KOPT-K1 (cell line): ENCODE measurements around the gene TRIM14.
"Not testable (repeated sequence)": the region's sequence is repeated elsewhere in the genome, so short reads cannot be mapped to it uniquely, and the experiment has no call there.

ENCODE experiments used
- H3K27ac ChIP-seq: fragments of 200-600 bp; sonication (generic); 2 replicates; pipeline ENCODE4 v1.5.1; 2016; ENCODE audit warnings: antibody characterized with exemption, mild to moderate bottlenecking, low read depth, low read length; ENCODE audit not compliant: poor library complexity, severe bottlenecking
- H3K36me3 ChIP-seq: fragments of 200-600 bp; sonication (generic); 2 replicates; pipeline ENCODE4 v1.5.1; 2017; ENCODE audit warnings: antibody characterized with exemption, mild to moderate bottlenecking, low read length, moderate library complexity; ENCODE audit not compliant: insufficient read depth
- H3K9me3 ChIP-seq: fragments of 200-600 bp; sonication (generic); 2 replicates; pipeline ENCODE4 v1.5.1; 2017; ENCODE audit warnings: antibody characterized with exemption, low read length, mild to moderate bottlenecking; ENCODE audit not compliant: insufficient read depth, poor library complexity, severe bottlenecking

The TRIM14 gene

DNA sequence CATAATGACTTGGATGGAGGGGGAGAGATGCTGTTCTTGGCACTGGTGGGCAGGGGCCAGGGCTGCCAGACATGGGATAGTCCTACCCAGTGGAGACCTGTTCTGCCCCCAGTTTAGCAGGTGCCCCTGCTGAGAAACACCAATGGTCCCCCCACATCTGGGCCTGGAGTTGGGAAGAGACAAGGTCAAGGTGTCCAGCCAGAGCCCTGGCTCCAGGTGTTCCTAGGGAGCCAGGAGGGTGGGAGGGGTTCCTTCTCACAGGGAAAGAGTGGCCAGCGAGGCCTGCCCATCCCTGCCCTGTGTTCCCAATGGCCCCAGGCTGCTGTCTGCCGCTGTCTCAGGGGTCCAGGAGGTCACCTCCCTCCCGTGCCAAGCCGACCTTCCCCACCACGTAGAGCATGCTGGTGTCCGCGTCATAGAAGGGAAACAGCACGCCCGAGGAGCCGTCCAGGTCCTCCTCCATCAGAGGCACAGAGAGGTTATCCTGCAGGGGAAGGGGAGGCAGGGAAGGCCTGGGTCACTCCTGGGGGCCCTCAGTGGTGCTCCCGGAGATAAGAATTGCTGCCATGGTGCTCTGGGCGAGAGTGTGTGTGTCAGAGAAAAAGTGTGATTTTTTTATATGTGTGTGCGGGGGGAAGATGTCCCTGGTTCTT lies 11.7 kb upstream of the TRIM14 start:
- Histone ChIP-seq H3K36me3 (peaks cover 56% of the 10 kb centered on the region; the same call in 1 of the 2 replicates), H3K27ac (no peak overlapping the region), H3K9me3 (no peaks in the 10 kb centered on the region)

DNA sequence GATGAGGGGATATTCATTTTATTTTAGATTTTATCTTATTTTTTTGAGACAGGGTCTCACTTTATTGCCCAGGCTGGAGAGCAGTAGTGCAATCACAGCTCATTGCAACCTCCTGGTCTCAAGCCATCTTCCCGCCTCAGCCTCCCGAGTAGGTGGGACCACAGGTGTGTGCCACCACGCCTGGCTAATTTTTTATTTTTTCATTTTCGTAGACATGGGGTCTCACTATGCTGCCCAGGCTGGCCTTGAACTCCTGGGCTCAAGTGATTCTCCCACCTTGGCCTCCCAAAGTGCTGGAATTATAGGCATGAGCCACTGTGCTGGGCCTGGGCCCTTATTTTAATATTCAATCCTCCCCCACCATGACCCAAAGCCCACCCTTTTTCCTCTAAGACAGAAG lies 11.0 kb upstream of the TRIM14 start:
- H3K27ac ChIP-seq, H3K9me3 ChIP-seq: not testable (repeated sequence)
- H3K36me3 ChIP-seq, result peaks cover 55% of the 10 kb centered on the region; the same call in 1 of the 2 replicates

DNA sequence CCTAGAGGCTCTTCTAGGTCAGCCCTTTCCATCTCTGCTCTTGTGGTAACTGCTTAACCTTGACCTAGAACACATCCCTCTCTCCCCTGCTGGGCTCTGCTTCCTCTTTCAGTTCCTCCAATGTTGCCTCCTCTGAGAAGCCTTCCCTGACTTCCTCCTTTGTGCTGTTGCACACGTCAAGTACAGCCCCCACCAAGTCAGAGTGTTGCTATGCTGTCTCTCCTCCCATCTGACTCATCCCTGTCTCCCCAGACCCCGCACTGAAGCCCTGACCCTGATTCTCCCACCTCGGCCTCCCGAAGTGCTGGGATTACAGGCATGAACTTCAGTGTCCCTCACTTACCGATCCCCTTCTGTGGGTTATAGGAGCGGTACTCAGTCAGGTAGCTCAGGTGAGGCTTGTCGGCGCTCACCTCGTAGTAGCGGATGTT lies 10.4 kb upstream of the TRIM14 start:
- peaks cover 56% of the 10 kb centered on the region; the same call in 1 of the 2 replicates for H3K36me3 ChIP-seq
- no peak overlapping the region for H3K27ac ChIP-seq
- H3K9me3 ChIP-seq, result no peaks in the 10 kb centered on the region

DNA sequence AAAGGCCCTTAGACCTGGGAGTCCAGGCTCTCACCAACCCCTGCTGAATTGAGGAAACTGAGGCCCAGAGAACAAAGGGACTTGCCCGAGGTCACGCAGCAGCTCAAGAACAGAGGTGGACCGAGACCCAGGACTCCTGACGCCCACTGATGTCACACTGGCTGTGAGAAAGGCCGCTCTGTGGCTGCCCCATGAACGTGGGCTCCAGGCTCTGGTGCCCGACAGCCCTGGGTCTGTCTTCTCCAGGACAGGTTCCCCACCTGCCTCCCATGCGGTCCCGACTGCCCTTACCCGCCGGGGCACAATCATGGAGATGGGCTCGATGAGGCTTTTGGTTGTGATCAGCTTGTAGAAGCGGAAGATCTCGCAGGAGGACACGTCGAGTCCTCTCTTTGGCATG lies 9.3 kb upstream of the TRIM14 start:
- H3K36me3 ChIP-seq, result peaks cover 49% of the 10 kb centered on the region; the same call in 1 of the 2 replicates
- H3K9me3 ChIP-seq, result no peaks in the 10 kb centered on the region
- no peak overlapping the region for H3K27ac ChIP-seq

DNA sequence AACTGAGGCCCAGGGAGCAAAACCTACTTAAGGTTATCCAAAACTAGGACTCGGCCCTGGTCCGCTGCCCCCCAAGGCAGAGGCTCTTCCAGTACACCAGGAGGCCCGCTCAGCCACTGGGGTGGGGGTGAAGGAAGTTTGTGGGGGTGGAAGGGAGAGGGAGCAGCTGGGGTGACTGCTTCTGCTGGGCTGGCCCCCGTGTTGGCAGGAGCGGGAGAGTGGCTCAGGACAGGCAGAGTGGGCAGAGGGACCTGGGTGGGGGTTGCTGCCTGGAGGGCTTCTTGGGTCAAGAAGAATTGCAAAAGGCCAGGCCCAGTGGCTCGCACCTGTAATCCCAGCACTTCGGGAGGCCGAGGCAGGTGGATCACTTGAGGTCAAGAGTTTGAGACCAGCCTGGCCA lies 8.2 kb upstream of the TRIM14 start:
- H3K27ac ChIP-seq, result no peak overlapping the region
- H3K9me3 ChIP-seq, result no peaks in the 10 kb centered on the region
- H3K36me3 ChIP-seq, result peaks cover 43% of the 10 kb centered on the region; the same call in 1 of the 2 replicates

DNA sequence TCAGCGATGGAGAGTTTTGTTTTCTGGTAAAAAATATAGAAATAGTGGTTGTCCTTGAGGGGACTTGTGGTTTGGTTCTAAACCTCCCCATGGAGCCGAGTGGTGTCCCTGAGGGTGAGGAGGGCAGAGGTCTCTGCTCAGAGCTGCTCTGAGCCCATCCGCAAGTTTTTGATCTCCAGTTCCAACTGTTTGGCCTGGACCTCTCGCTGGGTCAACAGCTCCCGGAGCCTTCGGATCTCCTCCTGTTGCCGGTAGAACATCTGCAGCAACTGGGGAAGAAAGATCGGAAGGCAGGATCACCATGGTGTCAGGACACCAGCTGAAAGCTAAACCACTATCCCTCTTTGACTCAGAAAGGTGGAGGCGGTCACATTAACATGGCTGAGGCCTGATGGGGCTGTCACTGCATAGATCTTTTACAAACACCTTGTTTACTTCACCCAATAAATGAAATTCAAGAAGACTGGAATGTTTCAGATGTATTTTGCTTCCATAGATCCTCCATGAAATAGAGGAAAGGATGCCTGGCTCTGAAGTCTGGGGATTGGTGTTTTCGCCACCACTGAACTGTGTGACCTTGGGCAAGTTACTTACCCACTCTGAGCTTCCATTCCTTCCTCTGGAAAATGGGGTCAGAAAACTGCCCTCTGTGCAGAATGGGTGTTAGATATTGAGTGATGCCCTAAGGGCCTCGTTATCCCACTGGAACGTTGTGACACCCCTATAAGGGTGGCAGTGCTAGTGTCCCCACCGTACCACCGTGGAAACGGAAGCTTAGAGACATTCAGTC lies 5.8 kb upstream of the TRIM14 start:
- Histone ChIP-seq H3K36me3 (peaks cover 38% of the 10 kb centered on the region; the same call in 1 of the 2 replicates), H3K9me3 (no peaks in the 10 kb centered on the region), H3K27ac (no peak overlapping the region)

DNA sequence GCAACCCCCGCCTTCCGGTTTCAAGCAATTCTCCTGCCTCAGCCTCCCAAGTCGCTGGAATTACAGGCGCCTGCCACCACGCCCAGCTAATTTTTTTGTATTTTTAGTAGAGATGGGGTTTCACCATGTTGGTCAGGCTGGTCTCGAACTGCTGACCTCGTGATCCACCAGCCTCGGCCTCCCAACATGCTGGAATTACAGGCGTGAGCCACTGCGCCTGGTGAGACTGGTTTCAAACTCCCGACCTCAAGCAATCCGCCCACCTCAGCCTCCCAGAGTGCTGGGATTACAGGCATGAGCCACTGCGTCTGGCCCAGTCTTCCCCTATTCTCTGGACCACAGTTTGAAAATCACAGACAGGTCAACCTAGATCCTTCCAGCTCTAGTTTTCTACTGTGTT lies 5.1 kb upstream of the TRIM14 start:
- H3K27ac ChIP-seq, H3K9me3 ChIP-seq: not testable (repeated sequence)
- H3K36me3 ChIP-seq, result peaks cover 38% of the 10 kb centered on the region; the same call in 1 of the 2 replicates

DNA sequence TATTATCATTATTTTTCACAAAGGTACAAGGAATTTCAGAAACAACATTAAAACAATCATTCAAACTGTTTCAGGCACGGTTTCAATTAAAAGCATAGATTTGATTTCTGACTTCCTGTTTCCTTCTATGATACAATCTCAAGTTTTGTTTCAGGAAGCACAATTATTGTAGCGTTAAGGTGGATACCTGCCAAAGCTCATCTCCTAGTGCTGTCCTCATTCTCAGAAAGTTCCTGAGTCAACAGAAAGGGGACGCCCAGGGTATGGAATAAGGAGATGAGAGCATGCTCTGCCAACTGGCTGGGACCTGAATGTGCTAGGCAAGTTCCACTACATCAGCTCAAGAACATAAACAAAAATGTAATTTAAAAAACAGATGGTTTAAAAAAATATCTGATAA lies 2.0 kb upstream of the TRIM14 start:
- Histone ChIP-seq H3K9me3 (no peaks in the 10 kb centered on the region), H3K36me3 (peaks cover 30% of the 10 kb centered on the region), H3K27ac (peak overlapping the region; percentile 47)

DNA sequence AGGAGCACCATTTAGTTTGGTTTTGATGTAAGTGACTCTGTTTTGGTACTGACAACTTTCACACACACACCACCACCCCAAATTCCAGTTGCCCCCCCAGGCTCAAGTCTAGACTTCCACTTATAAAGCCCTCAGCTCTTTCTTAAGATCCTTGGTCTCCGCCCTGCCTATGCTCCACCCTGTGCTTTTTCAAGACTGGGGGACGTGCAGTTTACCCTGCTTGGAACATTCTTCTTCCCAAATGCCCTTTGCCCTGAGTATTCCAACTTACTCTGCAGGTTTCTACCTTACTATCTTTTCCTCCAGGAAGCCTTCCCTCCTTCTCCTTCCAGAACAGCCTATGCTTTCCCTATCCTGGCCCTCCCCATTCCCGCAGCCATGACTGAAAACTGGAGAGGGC lies 1.5 kb upstream of the TRIM14 start:
- peak overlapping the region; percentile 47 for H3K27ac ChIP-seq
- H3K9me3 ChIP-seq, result no peaks in the 10 kb centered on the region
- H3K36me3 ChIP-seq, result peaks cover 33% of the 10 kb centered on the region

DNA sequence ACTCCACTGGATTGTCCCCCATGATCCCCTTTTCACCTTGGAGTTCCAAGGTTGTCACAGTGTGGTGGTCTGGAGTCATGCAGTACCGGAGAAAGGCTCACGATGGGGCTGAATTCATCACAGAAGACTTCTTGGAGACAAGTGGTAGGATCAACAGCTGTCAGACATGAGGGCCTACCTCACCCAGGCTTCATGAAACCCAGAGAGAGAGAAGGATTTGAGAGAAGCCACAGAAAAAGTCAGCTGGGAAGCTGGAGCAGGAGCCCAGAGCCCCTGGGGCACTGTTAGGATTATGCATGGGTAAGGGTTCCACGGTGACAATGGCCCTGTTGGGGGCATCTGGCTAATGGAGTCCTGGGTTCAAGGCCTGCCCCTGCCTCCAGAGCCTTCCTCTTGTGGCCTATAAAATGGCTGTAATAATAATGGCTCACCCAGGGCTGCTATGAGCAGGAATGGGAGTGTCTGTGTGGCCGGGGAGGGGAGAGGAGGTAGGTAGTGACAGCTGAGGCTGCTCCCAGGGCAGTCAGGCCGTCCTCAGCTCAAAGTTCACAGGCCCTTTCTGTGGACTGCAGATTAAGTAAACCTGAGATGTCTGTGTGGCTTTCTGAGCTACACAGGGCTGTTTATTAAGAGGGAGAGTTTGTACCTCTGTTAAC lies 910 bp downstream of the TRIM14 start:
- Histone ChIP-seq H3K36me3 (peaks cover 22% of the 10 kb centered on the region), H3K27ac (peak overlapping the region; percentile 92), H3K9me3 (no peaks in the 10 kb centered on the region)

DNA sequence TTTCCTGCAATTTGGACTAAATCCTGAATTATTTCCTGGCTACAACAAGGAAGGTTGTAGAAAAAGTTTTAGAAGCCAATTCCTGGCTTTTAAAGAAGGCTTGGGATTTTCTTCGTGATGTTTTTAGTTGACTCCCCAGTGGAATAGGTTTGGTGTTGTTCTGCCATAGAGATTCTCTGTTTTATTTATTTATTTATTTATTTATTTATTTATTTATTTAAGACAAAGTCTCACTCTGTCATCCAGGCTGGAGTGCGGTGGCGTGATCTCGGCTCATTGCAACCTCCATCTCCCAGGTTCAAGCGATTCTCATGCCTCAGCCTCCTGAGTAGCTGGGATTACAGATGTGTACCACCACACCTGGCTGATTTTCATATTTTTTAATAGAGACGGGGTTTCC lies 1.9 kb downstream of the TRIM14 start:
- H3K9me3 ChIP-seq, H3K27ac ChIP-seq: not testable (repeated sequence)
- peaks cover 22% of the 10 kb centered on the region for H3K36me3 ChIP-seq

DNA sequence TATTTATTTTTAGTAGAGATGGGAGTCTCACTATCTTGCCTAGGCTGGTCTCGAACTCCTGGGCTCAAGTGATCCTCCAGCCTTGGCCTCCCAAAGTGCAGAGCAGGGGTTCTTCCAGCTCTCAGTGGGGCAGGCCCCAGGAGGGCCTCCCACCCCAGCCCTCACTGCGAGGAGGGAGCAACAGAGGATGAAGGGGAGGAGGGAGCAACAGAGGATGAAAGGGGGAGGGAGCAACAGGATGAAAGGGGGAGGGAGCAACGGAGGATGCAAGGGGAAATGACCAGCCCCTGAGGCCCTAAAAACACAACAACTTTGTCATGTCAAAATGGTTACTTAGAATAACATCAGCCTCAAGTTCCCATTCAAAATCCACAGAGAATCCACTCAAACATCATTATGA lies 10.0 kb downstream of the TRIM14 start:
- peak overlapping the region; percentile 98 for H3K27ac ChIP-seq

DNA sequence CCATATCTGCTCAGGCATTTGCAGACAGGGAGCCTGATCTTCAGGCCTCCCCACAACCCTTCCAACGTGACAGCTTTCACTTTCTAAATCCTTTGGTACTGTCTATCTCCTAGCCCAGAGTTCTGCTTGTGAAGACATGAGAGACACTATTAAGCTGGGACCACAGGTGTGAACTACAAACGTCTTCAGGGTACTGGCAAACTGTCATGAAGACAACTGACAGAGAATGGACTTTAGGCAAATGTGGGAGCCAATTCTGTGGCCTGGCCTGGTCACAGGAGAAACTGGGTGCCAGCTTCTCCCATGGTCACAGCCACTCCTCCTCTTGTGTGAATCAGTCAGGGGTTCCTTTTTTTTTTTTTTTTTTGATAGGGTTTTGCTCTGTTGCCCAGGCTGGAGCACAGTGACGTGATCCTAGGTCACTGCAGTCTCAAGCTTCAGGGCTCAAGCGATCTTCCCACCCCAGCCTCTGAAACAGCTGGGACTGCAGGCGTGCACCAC lies 10.4 kb downstream of the TRIM14 start:
- H3K9me3 ChIP-seq, result no peaks in the 10 kb centered on the region
- H3K36me3 ChIP-seq, result peaks cover 58% of the 10 kb centered on the region
- H3K27ac ChIP-seq, result peak overlapping the region; percentile 98

More for the DNA sequence above, 10.0 kb downstream of the TRIM14 start:
- Histone ChIP-seq H3K36me3 (peaks cover 58% of the 10 kb centered on the region), H3K9me3 (no peaks in the 10 kb centered on the region)

DNA sequence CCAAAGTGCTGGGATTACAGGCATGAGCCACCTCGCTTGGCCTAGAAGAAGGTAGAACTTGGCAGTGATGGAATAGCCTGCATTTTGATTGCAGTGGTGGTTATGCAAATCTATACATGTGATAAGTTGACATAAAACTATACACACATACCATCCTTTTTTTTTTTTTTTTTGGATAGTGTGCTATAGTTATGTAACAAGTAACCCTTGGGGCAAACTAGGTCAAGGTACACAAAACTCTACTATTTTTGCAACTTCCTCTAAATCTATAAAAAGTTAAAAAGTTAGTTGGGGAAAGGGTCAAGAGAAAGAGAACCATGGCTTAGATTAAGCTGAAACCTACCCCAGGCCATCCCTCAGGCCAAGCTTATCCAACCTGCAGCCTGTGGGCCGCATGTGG lies 11.1 kb downstream of the TRIM14 start:
- Histone ChIP-seq H3K27ac (peak overlapping the region; percentile 98), H3K36me3 (peaks cover 58% of the 10 kb centered on the region), H3K9me3 (no peaks in the 10 kb centered on the region)

DNA sequence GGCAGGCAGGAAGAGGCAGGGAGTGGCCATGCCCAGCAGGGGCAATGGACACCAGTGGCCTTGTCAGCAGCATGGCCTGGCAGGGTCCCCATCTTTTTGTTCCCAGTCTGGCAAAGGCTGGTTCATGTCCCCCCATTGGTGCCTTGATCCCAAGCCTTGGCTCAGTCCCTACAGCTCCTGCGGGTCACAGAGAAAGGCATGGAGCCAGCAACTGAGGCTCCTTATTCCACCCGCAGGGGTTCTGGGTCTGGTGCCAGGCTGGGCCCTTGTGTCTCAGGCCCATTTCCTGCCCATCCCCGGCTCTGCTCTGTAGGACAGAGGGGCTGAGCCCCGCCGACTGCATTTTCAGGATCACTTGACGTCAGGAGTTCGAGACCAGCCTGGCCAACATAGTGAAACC lies 14.0 kb downstream of the TRIM14 start:
- Histone ChIP-seq H3K36me3 (peaks cover 49% of the 10 kb centered on the region), H3K27ac (peak overlapping the region; percentile 99), H3K9me3 (no peaks in the 10 kb centered on the region)
